Nephron (organoid): ENCODE data around the gene PRDM1.

Experiments
- H3K27ac Mint-ChIP-seq, 3 experiments: 2 replicates each; pipeline ENCODE4 v1.8.0; 2020; ENCODE audit warnings: mixed read lengths in 3 of 3, mild to moderate bottlenecking in 2 of 3, moderate library complexity in 1 of 3
- H3K27me3 Mint-ChIP-seq: 2 replicates; pipeline ENCODE4 v1.8.0; 2021; ENCODE audit warnings: low read depth, mild to moderate bottlenecking, moderate library complexity, mixed read lengths
- H3K36me3 Mint-ChIP-seq: 2 replicates; pipeline ENCODE4 v1.8.0; 2020; ENCODE audit warnings: low read depth, mixed read lengths
- H3K4me1 Mint-ChIP-seq: 2 replicates; pipeline ENCODE4 v1.8.0; 2020; ENCODE audit warnings: mixed read lengths
- H3K4me3 Mint-ChIP-seq, 3 experiments: 2 replicates each; pipeline ENCODE4 v1.8.0; 2020; ENCODE audit warnings: mild to moderate bottlenecking in 3 of 3, mixed read lengths in 3 of 3, moderate library complexity in 2 of 3
- H3K9me3 Mint-ChIP-seq: 2 replicates; pipeline ENCODE4 v1.8.0; 2020; ENCODE audit warnings: mixed read lengths
- TF ChIP-seq, protein P1 (sequence below), 3 experiments: fragments of 200-600 bp; sonication (generic); IDR thresholded peaks; one replicate each; pipeline ENCODE4 v1.5.0; 2021; ENCODE audit warnings: antibody characterized with exemption in 3 of 3; ENCODE audit not compliant: unreplicated experiment in 3 of 3

Gene PRDM1

DNA sequence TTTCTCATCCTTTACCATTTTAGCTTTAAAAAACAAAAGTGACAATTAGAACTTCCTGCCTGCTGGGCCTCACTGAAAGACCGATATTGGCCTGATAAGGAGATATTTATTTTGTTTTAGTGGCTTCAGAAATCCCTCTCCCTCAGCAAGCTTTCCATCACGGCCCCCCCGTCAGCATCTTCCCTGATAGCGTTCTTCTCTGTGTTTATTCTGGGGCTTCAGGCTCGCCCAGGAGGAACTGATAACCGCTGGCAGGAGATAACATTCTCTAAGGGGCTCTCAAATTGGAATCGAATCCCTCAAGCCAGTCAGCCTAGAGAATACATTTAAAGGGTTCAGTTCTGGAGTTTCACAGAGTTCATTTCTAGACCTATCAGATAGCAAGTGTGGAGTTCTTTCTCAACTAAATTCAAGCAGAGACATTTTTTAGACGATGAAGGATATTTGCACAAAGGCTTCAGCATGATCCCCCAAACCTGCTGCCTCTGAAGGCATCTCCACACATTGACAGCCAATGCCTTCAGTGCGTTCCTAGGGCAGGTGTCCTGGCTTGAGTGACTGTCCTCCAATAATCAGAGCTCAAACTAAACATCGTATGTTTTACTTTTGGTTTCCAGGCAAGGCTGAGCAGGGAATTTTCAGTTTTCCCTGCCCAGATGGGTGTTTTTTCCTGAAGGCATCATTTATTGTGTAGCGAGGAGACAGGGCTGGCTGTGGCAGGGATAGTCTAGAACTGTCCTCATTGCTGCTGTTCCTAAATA is 17.0 kb downstream of the PRDM1 start:
- no peaks in the 10 kb centered on the region for H3K9me3 Mint-ChIP-seq
- peaks cover 11% of the 10 kb centered on the region for H3K36me3 Mint-ChIP-seq
- no peak overlapping the region for H3K4me3 Mint-ChIP-seq
- H3K4me1 Mint-ChIP-seq: peaks cover 13% of the 10 kb centered on the region
- H3K27me3 Mint-ChIP-seq: peaks cover 64% of the 10 kb centered on the region
- TF ChIP-seq, protein P1, sequence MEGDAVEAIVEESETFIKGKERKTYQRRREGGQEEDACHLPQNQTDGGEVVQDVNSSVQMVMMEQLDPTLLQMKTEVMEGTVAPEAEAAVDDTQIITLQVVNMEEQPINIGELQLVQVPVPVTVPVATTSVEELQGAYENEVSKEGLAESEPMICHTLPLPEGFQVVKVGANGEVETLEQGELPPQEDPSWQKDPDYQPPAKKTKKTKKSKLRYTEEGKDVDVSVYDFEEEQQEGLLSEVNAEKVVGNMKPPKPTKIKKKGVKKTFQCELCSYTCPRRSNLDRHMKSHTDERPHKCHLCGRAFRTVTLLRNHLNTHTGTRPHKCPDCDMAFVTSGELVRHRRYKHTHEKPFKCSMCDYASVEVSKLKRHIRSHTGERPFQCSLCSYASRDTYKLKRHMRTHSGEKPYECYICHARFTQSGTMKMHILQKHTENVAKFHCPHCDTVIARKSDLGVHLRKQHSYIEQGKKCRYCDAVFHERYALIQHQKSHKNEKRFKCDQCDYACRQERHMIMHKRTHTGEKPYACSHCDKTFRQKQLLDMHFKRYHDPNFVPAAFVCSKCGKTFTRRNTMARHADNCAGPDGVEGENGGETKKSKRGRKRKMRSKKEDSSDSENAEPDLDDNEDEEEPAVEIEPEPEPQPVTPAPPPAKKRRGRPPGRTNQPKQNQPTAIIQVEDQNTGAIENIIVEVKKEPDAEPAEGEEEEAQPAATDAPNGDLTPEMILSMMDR (IDR thresholded peaks at IDR 0.05; ENCODE audit: unreplicated experiment in 3 of 3): no peak
- H3K27ac Mint-ChIP-seq: no peak overlapping the region

DNA sequence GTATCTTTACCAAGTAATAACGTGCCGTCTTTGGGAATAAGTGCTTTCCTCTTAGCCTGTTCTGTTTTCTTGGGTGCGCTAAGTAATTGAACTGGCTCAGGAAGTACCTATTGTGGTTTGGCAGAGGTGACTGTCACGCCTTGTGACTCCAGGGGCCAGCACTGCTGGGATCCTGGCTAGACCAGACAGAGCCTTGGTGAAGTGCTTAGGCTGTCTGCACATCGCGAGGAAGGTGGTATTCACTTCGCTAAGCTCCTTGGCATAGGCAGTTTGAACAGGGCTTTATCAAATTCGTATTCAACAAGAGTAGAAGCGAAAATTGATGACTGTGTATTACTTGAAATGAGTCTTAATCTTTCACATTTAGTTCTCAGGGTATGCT is 17.6 kb downstream of the PRDM1 start:
- Mint-ChIP-seq H3K4me1 (peaks cover 8% of the 10 kb centered on the region), H3K4me3 (no peak overlapping the region), H3K9me3 (no peaks in the 10 kb centered on the region), H3K27me3 (peaks cover 58% of the 10 kb centered on the region), H3K27ac (no peak overlapping the region), H3K36me3 (peaks cover 11% of the 10 kb centered on the region)
- TF ChIP-seq, protein P1 (IDR thresholded peaks at IDR 0.05; ENCODE audit: unreplicated experiment in 3 of 3): no peak

DNA sequence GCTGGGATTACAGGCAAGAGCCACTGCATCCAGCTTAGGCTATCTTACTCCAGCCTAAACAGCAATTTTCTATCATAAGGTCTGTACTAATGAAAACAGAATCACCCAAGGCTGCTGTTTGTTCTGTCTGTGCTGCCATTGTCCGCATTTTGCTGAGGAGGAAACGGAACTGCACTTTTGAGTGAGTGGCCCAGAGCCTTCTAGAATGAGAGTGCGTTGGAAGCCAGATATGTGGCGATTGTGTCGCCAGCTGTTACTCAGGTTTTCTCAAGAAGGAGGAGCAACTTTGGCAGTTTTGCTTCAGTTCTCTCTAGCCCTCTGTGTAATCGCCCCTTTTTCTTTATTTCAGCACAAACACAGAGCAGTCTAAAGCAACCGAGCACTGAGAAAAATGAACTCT is 18.3 kb downstream of the PRDM1 start:
- H3K9me3 Mint-ChIP-seq: no peaks in the 10 kb centered on the region

DNA sequence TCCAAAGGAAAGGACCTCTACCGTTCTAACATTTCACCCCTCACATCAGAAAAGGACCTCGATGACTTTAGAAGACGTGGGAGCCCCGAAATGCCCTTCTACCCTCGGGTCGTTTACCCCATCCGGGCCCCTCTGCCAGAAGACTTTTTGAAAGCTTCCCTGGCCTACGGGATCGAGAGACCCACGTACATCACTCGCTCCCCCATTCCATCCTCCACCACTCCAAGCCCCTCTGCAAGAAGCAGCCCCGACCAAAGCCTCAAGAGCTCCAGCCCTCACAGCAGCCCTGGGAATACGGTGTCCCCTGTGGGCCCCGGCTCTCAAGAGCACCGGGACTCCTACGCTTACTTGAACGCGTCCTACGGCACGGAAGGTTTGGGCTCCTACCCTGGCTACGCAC is 18.8 kb downstream of the PRDM1 start:
- Mint-ChIP-seq H3K36me3 (peaks cover 11% of the 10 kb centered on the region), H3K27me3 (peaks cover 46% of the 10 kb centered on the region), H3K9me3 (no peaks in the 10 kb centered on the region), H3K27ac (no peak overlapping the region), H3K4me1 (no peaks in the 10 kb centered on the region), H3K4me3 (no peak overlapping the region)
- TF ChIP-seq, protein P1 (IDR thresholded peaks at IDR 0.05; ENCODE audit: unreplicated experiment in 3 of 3): no peak

More for the DNA sequence above, 18.3 kb downstream of the PRDM1 start:
- Mint-ChIP-seq H3K36me3 (peaks cover 11% of the 10 kb centered on the region), H3K27me3 (peaks cover 50% of the 10 kb centered on the region), H3K27ac (no peak overlapping the region), H3K4me3 (no peak overlapping the region), H3K4me1 (peaks cover under 1% of the 10 kb centered on the region)
- TF ChIP-seq, protein P1 (IDR thresholded peaks at IDR 0.05; ENCODE audit: unreplicated experiment in 3 of 3): no peak

DNA sequence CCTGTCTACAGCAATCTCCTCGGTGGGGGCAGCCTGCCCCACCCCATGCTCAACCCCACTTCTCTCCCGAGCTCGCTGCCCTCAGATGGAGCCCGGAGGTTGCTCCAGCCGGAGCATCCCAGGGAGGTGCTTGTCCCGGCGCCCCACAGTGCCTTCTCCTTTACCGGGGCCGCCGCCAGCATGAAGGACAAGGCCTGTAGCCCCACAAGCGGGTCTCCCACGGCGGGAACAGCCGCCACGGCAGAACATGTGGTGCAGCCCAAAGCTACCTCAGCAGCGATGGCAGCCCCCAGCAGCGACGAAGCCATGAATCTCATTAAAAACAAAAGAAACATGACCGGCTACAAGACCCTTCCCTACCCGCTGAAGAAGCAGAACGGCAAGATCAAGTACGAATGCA is 19.4 kb downstream of the PRDM1 start:
- Mint-ChIP-seq H3K36me3 (peaks cover 11% of the 10 kb centered on the region), H3K27me3 (peaks cover 40% of the 10 kb centered on the region), H3K9me3 (no peaks in the 10 kb centered on the region), H3K4me3 (no peak overlapping the region), H3K4me1 (no peaks in the 10 kb centered on the region), H3K27ac (no peak overlapping the region)
- TF ChIP-seq, protein P1 (IDR thresholded peaks at IDR 0.05; ENCODE audit: unreplicated experiment in 3 of 3): no peak
